GM18909 (cell line): Measurements from ENCODE around the gene PHF8.

ENCODE experiments used
- ATAC-seq: cut with Tn5 transposase; IDR thresholded peaks from one replicate; pipeline ENCODE4 v1.9.1; 2021; ENCODE audit warnings: mild to moderate bottlenecking; ENCODE audit not compliant: unreplicated experiment, poor library complexity

PHF8 gene

GRCh38 chrX:54029529-54030143 is 14.6 kb downstream of the PHF8 start:
- ATAC-seq: no peak

- no peak for ATAC-seq
These were observed 19.9 kb downstream of the PHF8 start for GRCh38 chrX:54024350-54024749.

GRCh38 chrX:54012830-54013500 is 31.3 kb downstream of the PHF8 start:
- ATAC-seq: no peak

- ATAC-seq: no peak
These were observed 36.6 kb downstream of the PHF8 start for GRCh38 chrX:54007682-54008081.

- no peak for ATAC-seq
These were observed 46.5 kb downstream of the PHF8 start for GRCh38 chrX:53997724-53998123.

GRCh38 chrX:53992589-53992988 is 51.7 kb downstream of the PHF8 start:
- ATAC-seq: no peak

GRCh38 chrX:53990171-53990570 is 54.1 kb downstream of the PHF8 start:
- no peak for ATAC-seq

GRCh38 chrX:53984895-53985294 is 59.4 kb downstream of the PHF8 start:
- ATAC-seq: no peak

- ATAC-seq: no peak
These were observed 69.7 kb downstream of the PHF8 start for GRCh38 chrX:53974529-53974928.

GRCh38 chrX:53969540-53969939 is 74.7 kb downstream of the PHF8 start:
- ATAC-seq: no peak

- no peak for ATAC-seq
These were observed 94.0 kb downstream of the PHF8 start for GRCh38 chrX:53950130-53950733.

GRCh38 chrX:53940180-53940579 is 104.1 kb downstream of the PHF8 start:
- no peak for ATAC-seq

GRCh38 chrX:53939127-53939526 is 105.1 kb downstream of the PHF8 start:
- no peak for ATAC-seq

GRCh38 chrX:53930515-53931380 is 113.5 kb downstream of the PHF8 start:
- no peak for ATAC-seq

GRCh38 chrX:53926030-53926429 is 118.2 kb downstream of the PHF8 start:
- no peak for ATAC-seq

- no peak for ATAC-seq
These were observed 125.6 kb downstream of the PHF8 start for GRCh38 chrX:53918702-53919101.

GRCh38 chrX:53900623-53901022 is 143.7 kb downstream of the PHF8 start:
- no peak for ATAC-seq

- no peak for ATAC-seq
These were observed 149.0 kb downstream of the PHF8 start for GRCh38 chrX:53895270-53895669.
